ENCODE results near the gene SLC13A2. TPM values are rescaled to one million over a fixed set of nuclear protein-coding genes. Genes with fewer than 3 reads are reported as not detected.

SLC13A2 gene
- total and polyA plus RNA-seq, 9 of the 15 experiments (the other 6 are each of a cell fraction or from before 2014, with no cell fraction given) = 0.13 TPM; not detected in 8

- no peaks in the 10 kb centered on the region for H4K20me1 ChIP-seq (replicated peaks; ENCODE audit: control insufficient read depth, insufficient read depth, low read length)
- intact Hi-C loops (cut with micrococcal nuclease) (no loop called here), in situ Hi-C loops (cut with MboI) (no loop called here)
- no peak overlapping the region for H3K9ac ChIP-seq (ENCODE audit: insufficient read depth in 1 of 2, low read depth in 2 of 2, low read length in 2 of 2)
- no peak overlapping the region for H3K27ac ChIP-seq (ENCODE audit: extremely low read depth, low read depth, low read length)
- no peak overlapping the region for H3K4me3 ChIP-seq
- no peak for FAIRE-seq
- no TSS peak for BruUV-seq (replicated peaks)
- ChIA-PET CTCF (ENCODE audit: low intra/inter-chr PET ratio) (no interaction called here), POLR2A (no interaction called here)
- H3K27me3 ChIP-seq (ENCODE audit: control insufficient read depth in 2 of 2, insufficient read depth in 2 of 2, low read length in 2 of 2) = peaks cover 6 to 16% of the 10 kb centered on the region in 2 experiments; a peak in 4 of 5 replicates
- ATAC-seq = no peak
- no peak overlapping the region for H3K4me2 ChIP-seq (ENCODE audit: insufficient read depth, low read length)
- no peak overlapping the region for H2AFZ ChIP-seq (ENCODE audit: low read depth, low read length)
- WGBS (ENCODE audit: insufficient coverage, low coverage, missing lambda C conversion rate) = 0% methylated on average over 1 of the region's 1 CpG
- DNase-seq (ENCODE audit: extremely low read depth in 1 of 4, low spot score in 3 of 4) = no peak
- H3K36me3 ChIP-seq (ENCODE audit: control insufficient read depth, insufficient read depth, low read length) = no peaks in the 10 kb centered on the region
- no peaks in the 10 kb centered on the region for H3K79me2 ChIP-seq (ENCODE audit: control insufficient read depth, insufficient read depth, low read length)
- H3K9me1 ChIP-seq (ENCODE audit: control insufficient read depth, insufficient read depth, low read length) = no peaks in the 10 kb centered on the region
- H3K4me1 ChIP-seq (replicated peaks in 1 of 2; ENCODE audit: control insufficient read depth in 2 of 2, insufficient read depth in 2 of 2, low read length in 2 of 2) = no peaks in the 10 kb centered on the region
- H3K9me3 ChIP-seq (replicated peaks; ENCODE audit: control insufficient read depth, insufficient read depth, low read depth, low read length) = no peaks in the 10 kb centered on the region
- no peak for TF ChIP-seq PHB2 (IDR thresholded peaks at IDR 0.05; ENCODE audit: low read depth)
- no peak for TF ChIP-seq TAF1 (IDR thresholded peaks at IDR 0.05; ENCODE audit: control insufficient read depth, extremely low read depth, insufficient read depth, low read length, severe bottlenecking)
- no peak for TF ChIP-seq ZSCAN32 (CRISPR knock-in tag; IDR thresholded peaks at IDR 0.05)
- no peak for TF ChIP-seq CBFA2T3 (IDR thresholded peaks at IDR 0.05)
- no peak for TF ChIP-seq IRF1 (CRISPR knock-in tag; IDR thresholded peaks at IDR 0.05; ENCODE audit: borderline replicate concordance)
- no peak for TF ChIP-seq PTRF (tag; IDR thresholded peaks at IDR 0.05)
- TF ChIP-seq FOXP1 (CRISPR knock-in tag; IDR thresholded peaks at IDR 0.05) = no peak
- no peak for TF ChIP-seq NUFIP1 (IDR thresholded peaks at IDR 0.05; ENCODE audit: partially characterized antibody)
- no peak for TF ChIP-seq EHMT2 (IDR thresholded peaks at IDR 0.05)
- TF ChIP-seq CSDE1 (IDR thresholded peaks at IDR 0.05) = no peak
- TF ChIP-seq SLC30A9 (CRISPR knock-in tag; IDR thresholded peaks at IDR 0.05) = no peak
- no peak for TF ChIP-seq BRD9 (IDR thresholded peaks at IDR 0.05; ENCODE audit: low read depth, partially characterized antibody)
- TF ChIP-seq ZNF274 (IDR thresholded peaks at IDR 0.05; ENCODE audit: borderline replicate concordance, low read depth, low read length) = no peak
- no peak for TF ChIP-seq ZNF395 (CRISPR knock-in tag; IDR thresholded peaks at IDR 0.05)
- no peak for TF ChIP-seq MBD1 (CRISPR knock-in tag; IDR thresholded peaks at IDR 0.05)
- TF ChIP-seq SRF (CRISPR knock-in tag; IDR thresholded peaks at IDR 0.05) = no peak
- no peak for TF ChIP-seq PCBP2 (IDR thresholded peaks at IDR 0.05; ENCODE audit: low read depth, low read length, poor library complexity, severe bottlenecking)
- TF ChIP-seq JUN (IDR thresholded peaks at IDR 0.05; ENCODE audit: borderline replicate concordance, low read depth, low read length) = no peak
- no peak for TF ChIP-seq JUN (CRISPR knock-in tag; IDR thresholded peaks at IDR 0.05; ENCODE audit: borderline replicate concordance)
Observed at GRCh38 chr17:28433721-28434120, 39.7 kb upstream of the SLC13A2 start.
